GM13976 (cell line): ENCODE results near the gene MAP2K3.

ENCODE experiments used
- DNase-seq: peaks from one replicate; pipeline ENCODE4 v3.0.0; 2012; ENCODE audit warnings: low spot score
- CTCF ChIP-seq: IDR thresholded peaks from 2 replicates; pipeline ENCODE4 v1.5.1; 2012; ENCODE audit warnings: borderline replicate concordance, mild to moderate bottlenecking; ENCODE audit not compliant: insufficient read depth; ENCODE audit errors: extremely low read depth, missing control alignments, control extremely low read depth
- in situ Hi-C: fragments of 300-500 bp; cut with MboI; formaldehyde crosslinking; loops from one replicate; pipeline ENCODE4 v1.12.0; 2022; ENCODE audit warnings: low sequenced_read_pairs, mixed read lengths, inconsistent platforms; ENCODE audit not compliant: unreplicated experiment

The MAP2K3 gene

GRCh38 chr17:21352221-21352980 lies 67.9 kb downstream of the MAP2K3 start:
- in situ Hi-C loops: no loop called here
- no peak for TF ChIP-seq CTCF
- DNase-seq: no peak

DNA sequence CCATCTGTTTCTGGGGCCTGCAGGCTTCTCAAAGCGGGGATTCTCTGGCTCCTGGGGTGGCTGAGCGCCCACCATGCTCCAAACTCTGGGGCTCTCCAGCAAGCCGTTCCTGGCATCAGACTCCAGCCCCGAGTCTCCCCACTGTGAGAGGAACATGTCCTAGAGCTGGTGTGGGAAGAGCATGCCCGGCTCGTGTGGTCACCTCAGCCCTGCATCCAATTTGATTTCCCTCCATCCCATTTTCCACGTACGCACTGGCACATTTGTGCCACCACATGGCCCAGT lies 68.4 kb downstream of the MAP2K3 start:
- in situ Hi-C loops: no loop called here
- TF ChIP-seq CTCF: no peak

DNA sequence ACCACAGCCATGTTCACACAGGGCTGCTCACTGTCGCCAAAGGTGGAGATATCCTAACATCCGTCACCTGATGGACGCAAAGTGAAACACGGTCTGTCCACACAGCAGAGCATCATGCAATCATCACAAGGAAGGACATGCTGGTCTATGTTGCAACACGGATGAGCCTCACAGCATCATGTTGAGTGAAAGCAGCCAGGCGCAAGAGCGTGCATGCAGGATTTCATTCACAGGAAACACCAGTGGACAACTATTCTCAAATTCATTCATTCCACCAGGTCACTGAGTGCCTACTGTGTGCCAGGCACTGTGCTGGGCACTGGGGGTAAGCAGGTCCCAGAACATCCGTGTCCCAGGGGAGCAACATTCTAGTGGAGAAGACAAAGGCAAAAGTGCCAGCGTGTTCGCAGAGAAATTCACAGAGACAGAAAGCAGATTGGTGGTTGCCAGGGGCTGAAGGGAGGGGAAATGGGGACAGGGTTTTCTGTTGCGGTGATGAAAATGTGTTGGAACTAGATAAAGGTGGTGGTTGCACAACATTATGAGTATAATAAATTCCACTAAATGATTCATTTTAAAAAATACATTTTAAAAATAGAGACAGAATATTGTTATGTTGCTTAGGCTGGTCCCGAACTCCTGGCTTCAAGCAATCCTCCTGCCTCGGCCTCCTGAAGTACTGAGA lies 69.0 kb downstream of the MAP2K3 start:
- in situ Hi-C loops: no loop called here
- no peak for TF ChIP-seq CTCF
- DNase-seq: no peak

More for the DNA sequence above, 68.4 kb downstream of the MAP2K3 start:
- no peak for DNase-seq

GRCh38 chr17:21354796-21355385 lies 70.4 kb downstream of the MAP2K3 start:
- no peak for DNase-seq
- in situ Hi-C loops: no loop called here
- TF ChIP-seq CTCF: no peak

DNA sequence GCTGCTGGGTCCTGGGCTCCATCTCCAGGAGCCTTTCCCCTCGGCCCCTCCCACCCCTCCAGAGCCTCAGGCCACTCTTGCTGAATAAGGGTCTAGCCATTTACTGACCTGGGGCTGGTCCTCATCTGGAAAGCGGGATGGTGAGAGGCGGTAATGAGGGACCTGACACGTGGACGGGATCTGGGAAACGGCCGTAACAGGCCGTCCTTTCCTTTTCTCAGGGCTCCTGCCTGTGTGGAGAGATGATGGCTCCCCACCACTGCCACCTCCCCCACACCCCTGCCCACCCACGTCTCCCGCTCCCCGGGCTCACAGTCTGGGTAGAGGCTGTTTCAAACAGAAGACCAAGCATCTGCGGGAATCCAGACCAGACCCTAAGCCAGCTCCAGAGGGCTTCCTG lies 71.1 kb downstream of the MAP2K3 start:
- no peak for DNase-seq
- TF ChIP-seq CTCF: no peak
- in situ Hi-C loops: no loop called here

DNA sequence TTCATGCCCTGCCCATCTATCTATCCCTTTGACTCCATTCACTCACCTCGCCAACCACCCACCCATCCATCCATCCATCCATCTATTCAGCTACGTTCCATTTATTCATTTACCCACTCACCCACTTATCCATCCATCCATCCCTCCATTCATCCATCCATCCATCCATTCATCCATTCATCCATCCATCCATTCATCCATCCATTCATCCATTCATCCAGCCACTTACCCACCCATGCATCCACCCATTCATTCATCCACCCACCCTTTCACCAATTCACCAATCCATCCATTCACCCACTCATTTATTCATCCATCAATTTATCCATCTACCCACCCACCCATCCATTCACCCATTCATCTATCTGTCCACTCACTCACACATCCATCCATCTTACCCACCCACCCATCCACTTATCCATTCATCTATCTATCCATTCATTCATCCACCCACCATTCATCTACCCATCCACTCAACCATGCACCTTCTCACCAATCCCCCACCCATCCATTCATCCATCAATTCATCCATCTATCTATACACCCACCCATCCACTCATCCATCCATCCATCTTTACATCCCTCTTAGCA lies 72.1 kb downstream of the MAP2K3 start:
- in situ Hi-C loops: no loop called here
- DNase-seq: no peak
- TF ChIP-seq CTCF: no peak
